Measurements from ENCODE around the gene ATL1.

DNA sequence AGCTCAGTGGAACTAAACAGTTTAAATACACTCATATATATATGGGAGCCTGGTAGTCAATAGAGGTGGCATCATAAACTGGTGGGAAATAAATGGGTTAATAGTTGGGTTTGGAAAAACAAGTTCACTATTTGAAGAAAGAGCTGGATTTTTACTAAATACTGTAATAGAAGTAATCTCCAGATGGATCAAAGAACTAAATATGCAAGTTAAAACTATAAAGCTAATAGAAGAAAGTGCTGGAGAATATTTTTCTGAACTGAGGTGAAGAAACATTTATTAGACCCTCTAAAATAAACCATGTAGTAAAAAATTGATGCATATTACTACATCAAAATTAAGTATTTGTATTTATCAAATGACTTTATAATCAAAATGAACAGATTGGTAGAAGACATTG, 38.8 kb downstream of the ATL1 start:
- TF ChIP-seq, protein P1, sequence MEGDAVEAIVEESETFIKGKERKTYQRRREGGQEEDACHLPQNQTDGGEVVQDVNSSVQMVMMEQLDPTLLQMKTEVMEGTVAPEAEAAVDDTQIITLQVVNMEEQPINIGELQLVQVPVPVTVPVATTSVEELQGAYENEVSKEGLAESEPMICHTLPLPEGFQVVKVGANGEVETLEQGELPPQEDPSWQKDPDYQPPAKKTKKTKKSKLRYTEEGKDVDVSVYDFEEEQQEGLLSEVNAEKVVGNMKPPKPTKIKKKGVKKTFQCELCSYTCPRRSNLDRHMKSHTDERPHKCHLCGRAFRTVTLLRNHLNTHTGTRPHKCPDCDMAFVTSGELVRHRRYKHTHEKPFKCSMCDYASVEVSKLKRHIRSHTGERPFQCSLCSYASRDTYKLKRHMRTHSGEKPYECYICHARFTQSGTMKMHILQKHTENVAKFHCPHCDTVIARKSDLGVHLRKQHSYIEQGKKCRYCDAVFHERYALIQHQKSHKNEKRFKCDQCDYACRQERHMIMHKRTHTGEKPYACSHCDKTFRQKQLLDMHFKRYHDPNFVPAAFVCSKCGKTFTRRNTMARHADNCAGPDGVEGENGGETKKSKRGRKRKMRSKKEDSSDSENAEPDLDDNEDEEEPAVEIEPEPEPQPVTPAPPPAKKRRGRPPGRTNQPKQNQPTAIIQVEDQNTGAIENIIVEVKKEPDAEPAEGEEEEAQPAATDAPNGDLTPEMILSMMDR (tag by site-specific recombination; IDR thresholded peaks at IDR 0.05), result no peak
- TF ChIP-seq ZNF501 (tag by site-specific recombination; IDR thresholded peaks at IDR 0.05), result no peak
- TF ChIP-seq, protein P2, sequence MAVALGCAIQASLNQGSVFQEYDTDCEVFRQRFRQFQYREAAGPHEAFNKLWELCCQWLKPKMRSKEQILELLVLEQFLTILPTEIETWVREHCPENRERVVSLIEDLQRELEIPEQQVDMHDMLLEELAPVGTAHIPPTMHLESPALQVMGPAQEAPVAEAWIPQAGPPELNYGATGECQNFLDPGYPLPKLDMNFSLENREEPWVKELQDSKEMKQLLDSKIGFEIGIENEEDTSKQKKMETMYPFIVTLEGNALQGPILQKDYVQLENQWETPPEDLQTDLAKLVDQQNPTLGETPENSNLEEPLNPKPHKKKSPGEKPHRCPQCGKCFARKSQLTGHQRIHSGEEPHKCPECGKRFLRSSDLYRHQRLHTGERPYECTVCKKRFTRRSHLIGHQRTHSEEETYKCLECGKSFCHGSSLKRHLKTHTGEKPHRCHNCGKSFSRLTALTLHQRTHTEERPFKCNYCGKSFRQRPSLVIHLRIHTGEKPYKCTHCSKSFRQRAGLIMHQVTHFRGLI (tag by site-specific recombination; IDR thresholded peaks at IDR 0.05), result no peak
- no peak for TF ChIP-seq ZNF670 (tag by site-specific recombination; IDR thresholded peaks at IDR 0.05; ENCODE audit: low read depth)
- TF ChIP-seq ZFP3 (tag by site-specific recombination; IDR thresholded peaks at IDR 0.05; ENCODE audit: low read depth), result no peak
- TF ChIP-seq, protein P3, sequence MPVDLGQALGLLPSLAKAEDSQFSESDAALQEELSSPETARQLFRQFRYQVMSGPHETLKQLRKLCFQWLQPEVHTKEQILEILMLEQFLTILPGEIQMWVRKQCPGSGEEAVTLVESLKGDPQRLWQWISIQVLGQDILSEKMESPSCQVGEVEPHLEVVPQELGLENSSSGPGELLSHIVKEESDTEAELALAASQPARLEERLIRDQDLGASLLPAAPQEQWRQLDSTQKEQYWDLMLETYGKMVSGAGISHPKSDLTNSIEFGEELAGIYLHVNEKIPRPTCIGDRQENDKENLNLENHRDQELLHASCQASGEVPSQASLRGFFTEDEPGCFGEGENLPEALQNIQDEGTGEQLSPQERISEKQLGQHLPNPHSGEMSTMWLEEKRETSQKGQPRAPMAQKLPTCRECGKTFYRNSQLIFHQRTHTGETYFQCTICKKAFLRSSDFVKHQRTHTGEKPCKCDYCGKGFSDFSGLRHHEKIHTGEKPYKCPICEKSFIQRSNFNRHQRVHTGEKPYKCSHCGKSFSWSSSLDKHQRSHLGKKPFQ (tag by site-specific recombination; IDR thresholded peaks at IDR 0.05), result no peak

Measured in HEK293 (cell line).